Esophagus squamous epithelium (tissue), 4 donors: ENCODE data around the gene TBL1X.

Experiments used
- CTCF ChIP-seq, 6 experiments: fragments of 450-650 bp in 4 of 6; fragments of 200-600 bp in 2 of 6; sonication (generic) in 2 of 6; IDR thresholded peaks; one replicate each; pipeline ENCODE4 v1.5.1; 2016 to 2019; ENCODE audit warnings: antibody characterized with exemption in 6 of 6, mild to moderate bottlenecking in 4 of 6, moderate library complexity in 4 of 6
- POLR2A ChIP-seq, 4 donors: fragments of 450-650 bp; IDR thresholded peaks; one replicate each; pipeline ENCODE4 v1.6.1; 2017; ENCODE audit warnings: antibody characterized with exemption in 4 of 4, mild to moderate bottlenecking in 4 of 4, moderate library complexity in 3 of 4

- no peak for TF ChIP-seq CTCF (IDR thresholded peaks at IDR 0.05)
- TF ChIP-seq POLR2A (IDR thresholded peaks at IDR 0.05), result no peak
These were observed 111.2 kb downstream of the TBL1X start for GRCh38 chrX:9576059-9576458.
